HG03457 (cell line): ENCODE data around the gene RUVBL1.

Source experiments
- ATAC-seq: cut with Tn5 transposase; IDR thresholded peaks from one replicate; pipeline ENCODE4 v1.9.1; 2021; ENCODE audit warnings: moderate number of reproducible peaks; ENCODE audit not compliant: unreplicated experiment

RUVBL1 gene

DNA sequence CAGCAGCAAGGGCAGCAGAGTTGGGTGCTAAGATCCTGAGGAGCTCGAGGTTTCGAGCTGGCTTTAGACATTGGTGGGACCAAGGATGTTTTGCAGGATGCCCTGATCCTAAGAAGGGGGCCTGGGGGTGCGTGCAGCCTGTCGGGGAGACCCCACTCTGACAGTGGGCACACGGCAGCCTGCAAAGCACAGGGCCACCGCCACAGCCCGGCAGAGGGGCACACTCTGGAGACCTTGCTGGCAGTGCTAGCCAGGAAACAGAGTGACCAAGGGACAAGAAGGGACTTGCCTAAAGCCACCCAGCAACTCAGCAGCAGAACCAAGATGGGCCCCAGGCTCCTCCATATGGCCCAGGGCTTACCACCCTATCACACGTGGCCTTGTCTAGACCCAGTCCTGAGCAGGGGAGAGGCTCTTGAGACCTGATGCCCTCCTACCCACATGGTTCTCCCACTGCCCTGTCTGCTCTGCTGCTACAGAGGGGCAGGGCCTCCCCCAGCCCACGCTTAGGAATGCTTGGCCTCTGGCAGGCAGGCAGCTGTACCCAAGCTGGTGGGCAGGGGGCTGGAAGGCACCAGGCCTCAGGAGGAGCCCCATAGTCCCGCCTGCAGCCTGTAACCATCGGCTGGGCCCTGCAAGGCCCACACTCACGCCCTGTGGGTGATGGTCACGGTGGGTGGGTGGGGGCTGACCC, 52.6 kb downstream of the RUVBL1 start:
- no peak for ATAC-seq

DNA sequence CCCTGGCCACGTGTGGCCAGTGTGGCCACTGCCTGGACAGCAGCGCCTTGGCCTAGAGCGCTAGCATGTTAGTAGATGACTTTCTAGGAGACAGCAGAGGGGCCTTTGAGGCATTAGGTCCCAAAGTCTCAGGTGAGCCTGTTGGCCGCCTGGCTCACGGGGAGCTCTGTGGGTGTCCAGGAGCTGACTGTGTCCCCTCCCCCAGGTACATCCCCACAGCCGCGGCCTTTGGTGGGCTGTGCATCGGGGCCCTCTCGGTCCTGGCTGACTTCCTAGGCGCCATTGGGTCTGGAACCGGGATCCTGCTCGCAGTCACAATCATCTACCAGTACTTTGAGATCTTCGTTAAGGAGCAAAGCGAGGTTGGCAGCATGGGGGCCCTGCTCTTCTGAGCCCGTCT, 54.3 kb downstream of the RUVBL1 start:
- ATAC-seq: no peak

DNA sequence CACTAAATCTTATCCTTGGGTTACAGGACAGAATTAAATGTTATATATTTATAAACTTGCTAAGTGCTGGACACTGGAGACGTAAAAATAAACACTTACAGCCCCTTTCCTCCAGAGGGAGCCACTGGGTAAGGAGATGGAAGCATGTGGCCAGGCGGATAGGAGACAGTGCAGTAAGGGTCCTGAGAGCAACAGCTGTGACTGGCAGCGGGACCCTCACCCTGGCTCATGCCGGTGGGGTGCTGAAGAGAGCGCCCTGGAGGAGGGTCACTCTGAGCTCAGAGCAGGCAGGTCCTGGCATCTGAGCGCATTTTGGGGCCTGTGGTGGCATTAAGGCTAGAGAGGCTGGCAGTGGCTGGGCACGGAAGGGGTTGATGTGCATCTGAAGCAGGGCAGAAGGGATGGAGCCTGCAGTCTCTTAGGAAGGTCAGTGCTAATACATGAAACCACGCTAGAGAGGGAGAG, 55.4 kb downstream of the RUVBL1 start:
- no peak for ATAC-seq

DNA sequence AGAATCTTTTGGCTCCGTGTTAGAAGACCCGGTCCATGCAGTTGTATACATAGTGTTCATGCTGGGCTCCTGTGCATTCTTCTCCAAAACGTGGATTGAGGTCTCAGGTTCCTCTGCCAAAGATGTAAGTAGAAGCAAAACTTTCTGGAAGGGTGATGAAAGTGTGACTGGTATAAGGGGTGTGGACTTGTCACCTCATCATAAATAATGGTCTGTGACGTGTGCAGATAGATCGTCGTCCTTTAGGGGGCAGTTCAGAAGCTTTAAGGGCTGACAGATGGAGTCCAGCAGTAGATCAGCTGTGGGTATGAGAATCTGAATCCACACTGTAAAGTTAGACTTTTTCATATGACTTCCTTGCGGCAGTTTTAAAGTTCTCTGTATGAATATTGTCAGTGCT, 56.1 kb downstream of the RUVBL1 start:
- ATAC-seq: no peak

DNA sequence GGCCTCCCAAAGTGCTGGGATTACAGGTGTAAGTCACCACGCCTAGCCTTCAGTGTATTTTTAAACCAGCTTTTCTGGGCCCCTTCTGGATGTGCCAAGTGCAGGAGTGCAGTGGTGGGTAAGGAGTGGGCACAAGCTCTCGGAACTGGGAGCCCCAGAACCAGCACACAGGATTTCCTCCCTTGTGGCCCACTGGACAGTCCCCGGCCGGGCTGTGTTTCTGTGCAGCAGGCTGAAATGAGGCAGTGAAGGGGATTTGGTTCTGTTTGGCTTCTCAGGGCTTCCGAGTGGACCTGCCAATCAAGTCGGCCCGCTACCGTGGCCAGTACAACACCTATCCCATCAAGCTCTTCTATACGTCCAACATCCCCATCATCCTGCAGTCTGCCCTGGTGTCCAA, 56.9 kb downstream of the RUVBL1 start:
- ATAC-seq: no peak

DNA sequence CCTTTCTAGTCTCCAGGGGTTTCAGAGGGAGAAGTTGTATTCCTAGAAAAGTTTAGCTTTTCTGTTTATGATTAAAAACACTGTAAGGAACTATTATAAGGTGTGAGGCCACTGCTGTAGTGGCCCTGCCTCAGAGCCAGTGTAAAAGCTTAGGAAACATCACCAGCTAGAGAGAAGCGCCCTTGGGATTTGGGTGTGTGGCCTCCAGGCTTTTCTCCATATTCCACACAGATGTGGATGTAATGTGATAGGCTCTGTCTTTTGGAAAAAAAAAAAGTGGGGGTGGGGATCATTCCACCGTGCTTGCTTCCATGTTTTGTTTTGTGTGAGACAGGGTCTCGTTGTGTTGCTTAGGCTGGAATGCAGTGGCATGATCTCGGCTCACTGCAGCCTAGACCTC, 57.5 kb downstream of the RUVBL1 start:
- ATAC-seq: no peak

DNA sequence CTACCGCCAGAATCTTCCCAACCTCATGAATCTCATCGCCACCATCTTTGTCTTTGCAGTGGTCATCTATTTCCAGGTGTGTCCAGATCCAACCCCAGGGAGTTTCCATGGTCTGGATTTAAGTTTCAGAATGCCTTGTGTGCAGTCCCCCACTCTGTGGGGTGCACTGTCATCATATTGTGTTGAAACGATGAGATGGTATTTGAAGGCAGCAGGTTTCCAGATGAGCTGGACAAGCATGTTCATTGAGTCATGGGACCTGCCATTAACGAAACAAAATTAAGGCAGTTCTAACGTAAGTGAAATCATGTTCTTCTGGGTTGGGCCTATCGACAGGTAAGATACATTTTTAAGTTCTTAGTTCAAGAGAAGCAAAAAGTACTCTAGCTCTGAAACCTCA, 58.6 kb downstream of the RUVBL1 start:
- no peak for ATAC-seq

DNA sequence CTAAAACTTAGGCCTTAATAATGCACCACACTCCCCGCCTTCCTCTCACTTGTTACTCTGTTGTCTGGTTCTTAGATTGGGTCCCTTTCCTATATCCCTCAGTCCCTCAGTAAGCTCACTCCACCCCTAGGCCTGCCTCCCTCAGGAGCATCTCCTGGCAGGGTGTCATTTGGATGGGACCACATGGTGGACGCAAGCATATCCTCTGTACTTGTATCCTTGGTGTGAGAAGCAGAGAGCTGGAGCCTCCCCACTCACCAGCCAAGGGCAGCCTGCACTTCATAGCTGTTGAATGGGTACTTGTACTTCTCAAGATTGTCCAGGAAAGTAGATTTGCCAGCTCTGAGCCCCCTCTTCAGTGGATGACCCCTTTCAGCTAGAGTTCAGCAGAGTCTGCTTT, 59.7 kb downstream of the RUVBL1 start:
- ATAC-seq: no peak

DNA sequence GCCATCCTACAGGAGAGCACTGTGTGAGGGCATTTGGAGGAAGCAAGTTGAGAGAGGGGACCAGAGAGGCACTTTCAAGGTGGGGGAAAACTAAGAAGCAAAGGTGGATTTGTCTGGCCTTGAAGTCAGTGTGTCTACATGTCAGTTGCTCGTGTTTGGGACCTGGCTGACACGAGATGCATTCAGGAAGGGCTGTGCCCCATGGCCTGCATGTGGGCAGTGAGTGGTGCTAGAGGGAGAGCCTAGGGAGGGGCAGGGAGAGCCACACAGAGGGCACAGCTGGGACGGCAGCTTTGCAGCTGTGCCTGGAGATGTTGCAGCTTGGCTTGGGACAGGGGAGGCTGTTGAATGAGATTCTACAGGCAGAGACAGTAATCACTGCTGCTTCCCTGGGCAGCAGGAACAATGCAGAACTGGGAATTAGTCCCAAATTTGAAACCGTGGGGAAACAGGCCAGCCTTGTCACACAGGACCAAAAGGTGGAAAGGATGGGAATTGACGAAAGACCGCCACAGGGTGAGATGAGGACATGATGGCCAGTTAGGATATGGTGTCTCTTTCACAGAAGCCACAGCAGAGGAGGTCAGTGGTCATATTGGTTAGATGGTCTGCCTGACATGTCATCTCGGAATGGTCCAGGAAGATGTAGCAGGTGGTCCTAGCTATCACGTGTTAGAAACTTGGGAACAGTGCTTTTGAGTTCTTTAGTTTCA, 61.4 kb downstream of the RUVBL1 start:
- ATAC-seq: no peak

DNA sequence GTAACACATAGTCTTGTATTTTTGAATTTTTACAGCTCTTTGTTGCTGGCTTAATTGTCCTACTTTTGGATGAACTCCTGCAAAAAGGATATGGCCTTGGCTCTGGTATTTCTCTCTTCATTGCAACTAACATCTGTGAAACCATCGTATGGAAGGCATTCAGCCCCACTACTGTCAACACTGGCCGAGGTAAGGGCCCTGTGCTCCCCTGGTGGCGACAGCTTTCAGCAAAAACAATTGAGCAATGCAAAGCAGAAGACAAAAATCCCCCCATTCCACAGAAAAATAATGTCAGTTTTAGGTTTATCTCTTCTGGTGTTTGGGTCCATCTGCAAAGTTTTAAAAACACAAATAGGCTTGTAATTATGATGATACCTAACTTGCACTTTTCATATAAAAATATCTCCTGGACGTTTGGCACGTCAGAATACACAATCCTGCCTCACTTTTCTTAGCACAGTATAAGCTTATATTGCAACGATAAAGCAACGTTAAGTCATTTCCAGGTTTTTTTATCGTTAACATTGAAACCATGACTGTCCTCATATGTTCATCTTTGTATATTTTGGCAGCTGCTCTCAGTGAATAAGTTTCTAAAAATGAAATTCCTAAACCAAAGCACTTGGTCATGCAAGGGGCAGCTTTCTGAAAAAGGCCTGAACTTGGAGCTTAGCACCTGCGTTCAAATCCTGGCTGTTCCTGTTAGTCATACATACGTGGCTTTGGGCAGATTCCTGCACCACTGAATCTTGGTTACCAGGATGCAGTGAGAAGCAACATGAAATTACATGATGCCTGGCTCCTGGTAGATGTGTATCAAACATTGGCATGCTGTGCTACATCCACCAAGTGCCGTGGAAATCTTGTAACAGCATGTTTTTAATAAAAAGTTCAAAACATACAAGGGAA, 62.9 kb downstream of the RUVBL1 start:
- no peak for ATAC-seq

DNA sequence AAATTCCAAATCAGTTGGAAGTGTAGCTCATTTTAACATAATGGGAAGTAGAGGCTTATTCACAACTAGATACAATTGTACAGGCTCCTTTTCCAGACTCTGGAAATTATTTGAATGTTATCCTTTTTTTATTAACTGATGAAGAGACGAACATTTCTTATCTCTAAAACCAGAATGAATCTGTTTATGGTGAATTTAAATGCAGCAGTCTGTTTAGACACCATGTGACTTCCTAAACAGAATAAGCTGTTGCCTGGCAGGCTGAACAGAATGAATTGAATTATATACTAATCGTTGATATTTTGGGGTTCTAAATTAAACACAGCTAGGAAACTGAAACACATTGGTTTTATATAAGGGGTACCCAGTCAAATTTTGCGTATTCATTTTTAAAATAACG, 67.4 kb downstream of the RUVBL1 start:
- ATAC-seq: no peak

DNA sequence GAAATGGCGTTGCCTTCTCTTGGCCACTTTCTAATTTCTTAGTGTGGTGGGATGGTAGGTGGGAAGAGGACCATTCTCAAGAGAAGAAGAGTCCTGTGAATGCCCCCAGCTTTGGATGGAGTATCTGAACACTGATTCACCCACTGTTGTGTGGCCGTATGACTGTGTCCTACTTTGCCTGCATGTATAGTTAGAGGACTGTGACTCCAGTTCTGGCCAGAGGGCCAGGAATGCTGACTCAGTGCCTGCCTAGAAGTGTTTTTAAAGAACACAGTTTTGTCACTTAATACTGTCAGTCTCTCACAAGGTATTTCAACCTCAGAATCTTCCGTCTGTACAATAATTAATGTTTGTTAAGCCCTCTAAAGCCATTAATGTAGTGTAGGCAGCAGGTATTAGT, 69.2 kb downstream of the RUVBL1 start:
- ATAC-seq: no peak

DNA sequence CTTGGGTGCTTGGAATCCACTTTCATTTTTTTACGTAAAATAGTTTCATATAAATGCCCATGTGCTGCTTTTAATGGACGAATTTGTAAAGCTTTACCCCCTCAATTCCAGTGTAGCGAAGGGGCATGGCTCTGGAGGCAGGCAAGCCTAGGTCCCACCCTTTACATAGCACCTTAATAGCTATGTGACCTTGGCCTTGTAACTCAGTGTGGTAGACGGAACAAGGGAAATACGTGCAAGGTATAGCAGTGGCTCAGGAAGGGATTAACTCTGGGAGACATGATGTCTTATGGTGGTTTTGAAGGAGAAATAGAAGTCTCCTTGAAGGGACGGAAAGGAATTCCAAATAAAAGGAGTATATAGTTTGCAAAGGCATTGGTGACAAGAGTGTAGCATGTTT, 70.0 kb downstream of the RUVBL1 start:
- no peak for ATAC-seq

DNA sequence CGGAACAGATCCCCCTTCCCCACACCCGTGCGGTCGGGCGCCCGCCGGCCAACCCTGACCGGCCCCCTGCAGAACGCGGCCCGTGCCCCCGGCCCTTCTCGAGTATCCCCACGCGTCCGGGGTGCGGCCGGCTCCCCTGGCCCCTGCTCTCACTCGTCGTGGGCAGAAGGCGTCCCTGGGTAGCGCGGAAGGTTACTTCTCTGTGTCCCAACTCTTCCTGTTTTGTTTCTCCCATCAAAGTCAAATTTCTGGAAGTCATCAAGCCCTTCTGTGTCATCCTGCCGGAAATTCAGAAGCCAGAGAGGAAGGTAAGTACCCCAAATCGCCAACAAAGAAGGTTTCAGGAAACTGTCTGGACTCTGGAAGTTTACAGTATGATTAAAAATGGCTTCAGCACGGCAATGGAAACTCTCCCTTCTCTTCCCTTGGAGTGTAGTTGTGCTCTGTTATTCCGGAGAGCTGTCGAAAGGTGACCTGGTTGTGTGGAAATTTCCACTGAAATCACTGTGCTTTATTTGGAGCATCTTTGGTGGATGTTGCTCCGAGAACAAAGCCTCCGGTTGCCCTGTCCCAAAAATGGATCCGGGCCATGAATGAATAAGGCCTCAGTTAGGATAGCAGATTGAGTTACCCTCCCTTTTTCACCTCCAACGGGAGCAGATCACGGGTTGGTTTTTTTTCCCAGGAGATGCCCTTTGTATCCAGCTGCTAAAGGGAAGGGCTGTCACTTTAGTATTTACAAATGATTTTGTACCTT, 70.8 kb downstream of the RUVBL1 start:
- ATAC-seq: no peak

DNA sequence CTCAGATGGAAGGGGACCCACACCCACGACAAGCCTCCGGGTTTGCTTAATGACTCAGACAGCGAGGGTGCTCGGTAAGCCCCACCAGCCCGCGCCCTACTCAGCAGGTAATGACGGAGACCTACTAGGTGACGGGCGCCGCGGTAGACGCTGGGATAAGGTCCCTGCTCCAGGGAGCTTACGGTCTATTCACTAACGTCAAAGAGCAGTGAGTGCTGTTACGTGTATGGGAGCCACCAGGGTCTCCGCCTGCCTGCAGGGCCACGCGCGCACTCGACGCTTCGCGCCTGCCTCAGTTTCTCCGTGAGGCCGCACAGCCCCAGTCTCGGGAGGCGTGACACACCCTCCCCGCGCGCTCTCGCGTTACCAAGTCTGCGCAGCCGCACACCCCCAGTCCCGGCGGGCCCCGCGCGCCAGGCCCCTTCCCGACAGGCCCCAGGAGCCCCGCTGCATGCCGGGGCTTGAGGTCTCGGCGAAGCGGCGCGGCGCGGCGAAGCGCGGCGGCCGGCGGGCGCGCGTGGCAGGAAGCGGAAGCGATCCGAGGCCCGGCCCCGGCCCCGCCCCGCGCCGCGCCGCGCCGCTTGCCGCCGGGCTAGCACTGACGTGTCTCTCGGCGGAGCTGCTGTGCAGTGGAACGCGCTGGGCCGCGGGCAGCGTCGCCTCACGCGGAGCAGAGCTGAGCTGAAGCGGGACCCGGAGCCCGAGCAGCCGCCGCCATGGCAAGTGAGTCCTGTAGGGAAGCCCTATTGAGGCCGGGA, 71.6 kb downstream of the RUVBL1 start, which contains the start of gene SEC61A1:
Gene SEC61A1 (plus strand): TSS at position 601 of the 758 bp plus-strand sequence. CDS start 116 bp downstream, at position 717.
- peak; percentile 83 for ATAC-seq

DNA sequence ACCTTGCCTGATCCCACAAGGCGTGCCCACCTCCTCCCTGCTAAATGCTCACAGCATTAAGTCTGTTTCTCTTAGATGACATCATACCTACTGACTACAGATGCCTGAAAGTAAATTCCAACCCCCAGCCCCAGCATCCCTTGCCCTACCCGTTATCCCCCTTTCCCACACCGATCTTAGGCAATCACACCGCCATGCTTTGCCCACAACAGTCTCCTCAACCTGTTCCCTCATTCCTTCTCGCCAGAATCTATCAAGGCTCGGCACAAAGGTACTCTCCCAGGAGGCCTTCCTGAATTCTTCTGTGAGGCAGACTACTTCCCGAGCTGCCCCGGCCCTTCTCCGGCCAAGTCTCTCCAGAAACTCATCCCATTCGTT, 72.2 kb downstream of the RUVBL1 start:
- no peak for ATAC-seq

DNA sequence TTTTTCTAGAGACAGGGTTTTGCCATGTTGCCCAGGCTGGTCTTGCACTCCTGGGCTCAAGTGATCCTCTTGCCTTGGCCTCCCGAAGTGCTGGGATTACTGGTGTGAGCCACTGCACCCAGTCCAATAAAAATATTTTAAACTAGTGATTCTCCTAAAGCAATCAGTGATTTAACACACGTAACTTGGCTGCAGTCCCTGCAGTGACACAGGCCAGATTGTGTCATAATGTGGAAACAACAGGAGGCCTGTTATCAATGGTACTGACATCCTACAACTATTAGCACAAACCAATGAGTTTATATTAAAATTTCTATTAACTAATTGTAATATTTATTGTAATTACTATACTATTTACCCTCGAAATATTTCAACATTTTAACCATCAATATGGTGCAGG, 73.0 kb downstream of the RUVBL1 start:
- no peak for ATAC-seq

DNA sequence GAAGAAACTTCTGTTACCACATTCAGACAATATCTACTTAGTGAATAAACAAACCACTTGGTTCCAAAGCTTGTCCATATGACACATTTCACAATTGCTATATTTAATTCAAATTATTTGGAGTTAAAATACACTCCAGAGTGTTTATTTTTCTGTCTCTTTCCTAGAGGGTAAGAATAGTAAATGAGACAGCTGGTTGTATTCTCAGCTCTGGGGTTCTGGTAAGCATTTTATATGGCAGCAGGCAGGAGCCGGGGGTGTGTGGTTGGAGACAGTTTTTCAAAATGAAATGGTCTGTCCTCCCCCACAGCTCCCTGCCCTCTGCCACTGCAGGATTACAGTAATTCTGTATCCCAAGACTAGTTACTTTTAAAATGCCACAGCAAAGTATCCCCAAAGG, 82.3 kb downstream of the RUVBL1 start:
- no peak for ATAC-seq

DNA sequence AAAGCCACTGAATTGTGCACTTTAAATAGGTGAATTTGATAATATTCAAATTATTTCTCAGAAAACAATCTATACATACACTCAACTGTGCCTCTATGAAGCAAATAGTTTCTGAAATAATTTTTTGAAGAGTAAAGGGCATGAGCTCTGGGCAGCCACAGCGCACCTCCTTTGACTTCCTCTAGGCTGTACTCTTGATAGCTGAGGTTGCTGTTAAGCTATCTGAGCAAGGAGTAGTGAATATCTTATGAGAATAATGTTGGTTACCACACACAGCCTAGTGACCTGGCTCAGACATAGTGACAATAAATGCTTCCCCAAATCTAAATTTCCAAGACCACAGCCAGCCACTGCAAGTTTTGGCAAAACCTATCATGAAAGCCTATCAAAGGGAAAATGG, 83.0 kb downstream of the RUVBL1 start:
- ATAC-seq: no peak

DNA sequence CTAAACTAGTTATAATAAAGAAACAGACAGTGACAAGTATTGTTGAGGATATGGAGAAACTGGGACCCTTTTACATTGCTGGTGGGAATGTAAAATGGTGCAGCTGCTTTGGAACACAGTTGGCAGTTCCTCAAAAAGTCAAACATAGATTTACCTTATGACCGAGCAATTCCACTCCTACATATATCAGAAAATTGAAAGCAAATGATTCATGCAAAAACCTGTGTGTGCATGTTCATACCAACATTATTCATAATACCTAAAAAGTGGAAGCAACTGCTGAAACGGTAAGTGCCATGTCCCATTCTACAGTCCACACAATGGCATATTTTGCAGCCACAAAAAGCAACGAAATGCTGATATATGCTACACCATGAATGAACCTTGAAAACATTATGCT, 83.6 kb downstream of the RUVBL1 start:
- ATAC-seq: no peak
